Stimulated activated CD8-positive, alpha-beta memory T cell treated with anti-CD3 and anti-CD28 coated beads, Interleukin-2, amount 100 ng/mL, for 1 hour (primary cell): ENCODE data around the gene MTERF4.

Source experiments
- DNase-seq, 2 donors: peaks; one replicate each; pipeline ENCODE4 v3.0.0-alpha.2; 2020; ENCODE audit warnings: low read depth in 2 of 2

The MTERF4 gene

DNA sequence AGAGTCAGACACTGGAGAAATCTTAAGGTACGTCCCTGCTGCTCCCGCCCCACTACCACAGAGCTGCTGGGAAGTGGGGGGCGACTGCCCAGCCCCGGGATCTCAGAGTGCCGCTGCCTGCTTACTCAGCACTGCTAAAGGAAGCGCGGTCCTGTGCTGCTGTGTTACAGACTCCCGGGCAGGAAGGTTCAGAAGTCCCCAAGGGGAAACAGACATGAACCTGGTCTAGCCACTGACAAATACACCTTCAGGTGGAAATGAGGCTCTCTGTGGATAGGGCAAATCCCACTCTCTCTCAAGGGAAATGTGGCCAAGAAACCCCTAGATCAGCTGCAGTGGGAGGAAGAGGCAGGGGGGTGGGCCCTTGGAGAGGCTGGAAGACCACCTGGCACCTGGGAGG, 13.7 kb downstream of the MTERF4 start:
- no peak for DNase-seq

GRCh38 chr2:241087420-241088268, 14.4 kb downstream of the MTERF4 start:
- DNase-seq = no peak

DNA sequence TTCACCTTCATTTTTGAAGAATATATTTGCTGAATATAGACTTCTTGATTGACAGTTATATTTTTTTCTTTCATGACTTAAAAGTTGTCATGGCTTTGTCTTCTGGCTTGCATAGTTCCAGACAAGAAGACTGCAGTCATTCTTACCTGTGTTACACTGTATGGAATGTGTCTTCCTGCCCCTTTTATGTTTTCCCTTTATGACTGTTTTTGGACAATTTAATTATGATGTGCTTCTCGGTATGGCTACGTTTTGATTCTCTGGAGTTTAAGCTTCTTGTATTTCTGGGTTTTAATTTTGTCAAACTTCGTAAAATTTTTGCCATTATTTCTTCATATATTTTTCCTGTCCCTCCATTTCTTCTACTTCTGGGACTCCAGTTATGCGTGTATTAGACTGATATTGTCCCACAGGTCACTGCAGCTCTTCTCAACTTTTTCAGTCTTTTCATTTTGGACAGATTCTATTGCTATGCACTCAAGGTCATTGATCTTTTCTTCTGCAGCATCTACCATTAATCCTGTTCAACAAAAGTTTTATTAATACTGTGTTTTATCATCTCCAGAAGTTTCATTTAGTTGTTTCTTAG, 17.1 kb downstream of the MTERF4 start:
- no peak for DNase-seq

DNA sequence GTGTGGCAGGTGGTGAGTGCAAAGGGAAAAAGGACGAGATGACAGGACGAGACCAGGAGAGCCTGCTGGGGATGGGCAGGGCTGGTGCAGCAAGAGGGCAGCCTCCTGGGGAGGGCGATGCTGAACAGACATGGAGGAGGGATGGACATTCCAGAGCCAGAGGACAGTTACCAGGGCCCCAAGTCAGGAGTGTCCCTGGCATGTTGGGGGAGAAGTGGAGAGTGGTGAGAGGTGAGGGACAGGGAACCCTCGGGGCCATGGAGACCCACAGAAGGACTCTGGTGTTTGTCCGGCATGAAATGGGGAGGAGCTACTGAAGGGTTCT, 19.0 kb downstream of the MTERF4 start:
- DNase-seq = no peak

DNA sequence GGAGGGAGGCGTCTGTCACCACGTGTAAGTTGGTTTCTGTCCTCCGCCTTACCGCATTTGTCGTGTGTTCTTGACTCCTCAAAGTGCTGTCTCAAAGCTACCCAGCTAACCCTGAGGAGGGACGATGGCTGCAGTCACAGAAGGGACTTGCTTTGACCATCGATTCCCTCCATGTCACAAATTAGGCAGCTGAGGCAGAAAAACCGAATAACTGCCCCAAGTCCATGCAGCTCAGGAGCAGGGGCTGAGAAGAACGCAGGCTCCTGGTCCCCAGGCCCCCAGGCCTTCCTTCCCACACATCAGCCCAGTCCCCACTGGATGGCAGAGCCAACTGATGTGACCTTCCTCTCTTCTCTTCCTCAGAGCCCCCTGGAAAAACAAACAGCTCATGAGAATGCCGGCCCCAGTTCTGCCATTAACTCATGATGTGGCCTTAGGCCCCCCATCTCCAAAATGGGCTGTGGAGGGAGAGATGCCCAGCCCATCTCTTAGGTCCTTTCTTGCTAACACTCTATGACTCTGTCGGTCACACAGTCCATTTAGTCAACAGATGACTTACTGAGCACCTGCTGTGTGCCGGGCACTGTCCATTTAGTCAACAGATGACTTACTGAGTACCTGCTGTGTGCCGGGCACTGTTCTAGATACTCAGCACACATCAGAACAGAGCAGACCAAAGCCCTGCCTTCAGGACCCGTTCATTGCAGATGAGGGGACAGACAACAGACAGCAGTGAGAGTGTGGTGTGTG, 19.6 kb downstream of the MTERF4 start:
- DNase-seq = no peak

DNA sequence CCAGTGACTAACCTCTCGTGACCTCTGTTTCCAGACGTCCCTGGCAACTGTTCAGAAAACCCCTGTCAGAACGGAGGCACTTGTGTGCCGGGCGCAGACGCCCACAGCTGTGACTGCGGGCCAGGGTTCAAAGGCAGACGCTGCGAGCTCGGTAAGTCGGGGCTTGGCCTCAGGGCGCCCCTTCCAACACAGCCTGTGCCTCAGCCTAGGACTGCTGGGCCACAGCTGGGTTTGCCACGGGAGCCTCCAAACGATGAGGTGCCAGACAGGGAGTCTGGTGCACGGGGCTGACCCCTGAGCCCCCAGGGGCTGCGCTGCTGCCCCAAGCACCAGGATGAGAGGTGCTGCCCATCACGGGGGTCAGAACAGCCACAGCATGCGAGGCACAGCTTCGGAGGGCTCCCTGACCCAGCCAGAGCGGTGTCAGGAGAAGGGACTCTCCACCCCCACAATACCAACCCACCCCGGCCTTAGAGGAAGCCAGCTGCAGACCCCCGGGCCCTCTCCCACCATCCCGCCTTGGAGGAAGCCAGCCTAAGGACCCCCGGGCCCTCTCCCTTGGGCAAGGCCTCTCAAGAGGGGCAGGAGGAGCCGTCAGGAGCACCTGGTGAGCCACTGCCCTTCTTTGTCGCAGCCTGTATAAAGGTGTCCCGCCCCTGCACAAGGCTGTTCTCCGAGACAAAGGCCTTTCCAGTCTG, 20.3 kb downstream of the MTERF4 start:
- DNase-seq = no peak

DNA sequence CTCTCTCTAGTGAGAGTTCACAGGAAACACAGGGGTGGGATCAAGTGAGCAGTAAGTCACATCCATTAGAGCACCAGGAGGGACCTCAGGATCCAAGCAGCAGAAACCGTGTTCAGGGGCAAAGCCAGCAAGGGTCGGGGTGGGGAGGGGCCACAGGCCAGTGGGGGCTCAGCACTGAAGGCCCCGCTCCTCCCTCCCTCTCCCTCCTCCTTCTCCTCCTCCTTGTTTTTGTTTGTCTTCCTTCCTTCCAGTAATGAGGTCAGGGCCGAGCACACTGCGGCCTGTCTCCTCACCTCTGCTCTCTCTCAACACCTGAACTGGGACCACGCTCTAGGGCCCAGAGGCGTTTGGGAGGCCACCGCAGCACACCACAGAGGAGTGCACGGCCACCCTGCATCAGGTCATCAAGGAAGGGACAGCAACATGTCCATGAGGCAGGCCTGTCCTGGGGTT, 20.9 kb downstream of the MTERF4 start:
- DNase-seq = no peak

GRCh38 chr2:241080405-241081189, 21.5 kb downstream of the MTERF4 start:
- no peak for DNase-seq

DNA sequence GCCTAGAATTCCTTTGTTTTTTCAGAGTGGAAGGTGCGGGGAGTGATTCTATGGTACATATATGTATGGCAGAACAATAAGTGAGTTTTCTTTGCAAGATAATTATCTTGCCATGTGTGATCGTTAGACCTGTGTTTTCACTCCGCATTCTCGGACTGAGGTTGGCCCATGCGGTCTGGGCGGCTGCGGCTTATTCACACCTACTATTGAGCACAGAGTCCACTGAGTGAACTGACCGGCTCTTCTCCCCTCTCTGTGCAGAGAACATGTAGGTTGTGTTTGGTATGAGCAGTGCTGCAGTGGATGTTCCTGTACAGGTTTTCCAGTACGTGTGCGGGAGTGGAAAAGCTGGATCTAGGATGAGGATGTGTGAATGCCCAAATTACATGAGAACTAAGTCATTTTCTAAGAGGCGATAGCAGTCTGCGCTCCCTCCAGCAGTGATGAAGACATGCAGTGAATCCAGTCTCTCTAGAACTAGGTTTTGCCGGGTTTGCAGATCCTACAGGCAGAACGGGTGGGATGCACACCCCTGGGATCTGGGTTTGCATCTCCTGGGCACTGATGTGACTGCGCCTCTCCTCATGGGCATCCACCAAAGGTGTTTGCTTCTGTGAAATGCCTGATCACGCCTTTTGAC, 27.1 kb downstream of the MTERF4 start:
- no peak for DNase-seq

GRCh38 chr2:241074065-241074818, 27.8 kb downstream of the MTERF4 start:
- no peak for DNase-seq

- DNase-seq = no peak
Observed at GRCh38 chr2:241073166-241074064, 28.7 kb downstream of the MTERF4 start.

DNA sequence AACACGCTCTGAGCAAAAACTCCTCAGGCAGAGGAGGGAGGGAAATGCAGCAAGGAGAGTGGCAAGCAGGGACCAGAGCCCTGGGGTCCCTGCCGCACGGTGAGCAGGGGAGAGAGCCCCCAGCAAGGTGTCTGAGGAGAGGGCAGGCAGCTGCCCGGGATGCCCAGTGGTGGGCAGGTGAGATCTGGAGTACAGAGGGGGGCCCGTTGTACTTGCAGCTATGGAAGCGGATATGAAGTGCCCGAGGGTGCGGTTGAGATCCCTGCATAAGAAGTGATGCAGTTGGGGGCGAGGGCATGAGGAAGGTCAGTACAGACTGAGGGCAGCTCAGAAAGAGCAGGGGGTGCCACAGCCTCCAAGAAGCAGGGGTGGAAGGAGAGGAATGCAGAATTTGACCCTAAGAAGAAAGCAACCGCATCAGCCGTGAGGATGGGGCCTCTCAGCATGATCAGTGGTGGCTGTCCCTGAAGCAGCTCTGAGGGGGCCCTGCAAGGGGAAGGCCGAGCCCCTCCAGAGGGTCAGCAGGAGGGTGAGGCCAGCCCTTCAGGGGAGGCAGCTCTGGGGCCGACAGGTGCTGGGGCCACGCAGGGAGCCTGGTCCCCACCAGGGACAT, 29.4 kb downstream of the MTERF4 start:
- DNase-seq = no peak

DNA sequence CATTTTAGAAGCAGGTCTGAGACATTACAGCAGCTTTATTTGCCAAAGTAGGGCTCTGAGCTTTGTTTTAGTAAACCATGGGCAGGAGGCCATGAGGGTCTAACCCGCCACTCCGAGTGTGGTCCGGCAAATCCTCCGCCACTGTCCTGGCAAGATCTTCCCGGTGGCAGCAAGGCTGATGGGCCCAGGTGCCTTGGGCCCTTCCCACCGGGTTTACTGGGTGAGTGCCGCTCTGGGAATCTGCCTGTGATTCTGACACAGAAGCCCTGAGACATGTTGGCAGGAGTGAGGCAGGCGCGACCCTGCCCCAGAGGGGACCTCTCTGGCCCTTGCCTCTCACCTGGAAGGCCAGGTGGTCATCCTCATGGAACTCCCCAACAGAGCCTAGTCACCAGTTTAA, 29.9 kb downstream of the MTERF4 start:
- no peak for DNase-seq

GRCh38 chr2:241071677-241072111, 30.4 kb downstream of the MTERF4 start:
- DNase-seq = no peak

DNA sequence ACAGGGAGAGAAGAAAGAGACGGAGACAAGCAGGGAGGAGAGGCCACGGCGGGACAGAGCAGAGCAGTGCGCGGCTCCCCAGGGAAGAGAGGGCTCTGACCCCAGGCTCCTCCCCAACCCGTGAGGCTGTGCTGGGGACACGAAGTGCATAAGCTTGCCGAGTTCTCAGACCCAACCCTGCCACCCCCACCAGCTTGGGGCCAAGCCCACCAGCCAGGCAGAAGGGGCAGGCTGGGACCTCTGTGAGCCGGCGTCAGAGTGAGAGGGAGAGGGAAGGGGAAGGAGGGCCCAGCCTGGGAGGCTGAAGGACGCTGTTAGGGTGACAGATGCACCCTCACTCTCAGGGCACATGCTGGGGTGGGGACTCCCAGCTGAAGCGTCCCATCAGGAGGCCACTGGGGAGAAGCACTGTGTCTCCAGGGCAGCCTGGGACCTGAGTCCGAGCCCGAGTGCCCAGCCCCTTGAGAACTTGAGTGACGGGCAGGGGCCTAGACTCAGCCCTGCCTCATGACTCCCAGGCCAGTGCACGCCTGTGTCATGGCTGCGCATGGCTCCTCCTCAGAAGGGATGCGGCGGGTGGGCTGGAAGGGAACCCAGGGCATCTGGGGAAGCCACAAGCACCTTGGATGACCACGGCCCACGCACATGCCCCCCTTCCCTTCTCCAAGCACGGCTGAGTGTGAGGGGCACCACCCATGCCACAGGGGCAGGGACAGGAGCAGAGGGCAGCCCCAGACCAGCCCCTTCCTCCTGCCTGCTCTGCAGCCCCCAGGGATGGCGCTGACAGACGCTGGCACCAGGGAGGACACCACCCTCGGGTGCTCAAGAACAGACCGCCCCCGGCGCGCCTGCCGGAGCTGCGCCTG, 31.0 kb downstream of the MTERF4 start:
- no peak for DNase-seq

GRCh38 chr2:241070361-241070760, 31.7 kb downstream of the MTERF4 start:
- no peak for DNase-seq

DNA sequence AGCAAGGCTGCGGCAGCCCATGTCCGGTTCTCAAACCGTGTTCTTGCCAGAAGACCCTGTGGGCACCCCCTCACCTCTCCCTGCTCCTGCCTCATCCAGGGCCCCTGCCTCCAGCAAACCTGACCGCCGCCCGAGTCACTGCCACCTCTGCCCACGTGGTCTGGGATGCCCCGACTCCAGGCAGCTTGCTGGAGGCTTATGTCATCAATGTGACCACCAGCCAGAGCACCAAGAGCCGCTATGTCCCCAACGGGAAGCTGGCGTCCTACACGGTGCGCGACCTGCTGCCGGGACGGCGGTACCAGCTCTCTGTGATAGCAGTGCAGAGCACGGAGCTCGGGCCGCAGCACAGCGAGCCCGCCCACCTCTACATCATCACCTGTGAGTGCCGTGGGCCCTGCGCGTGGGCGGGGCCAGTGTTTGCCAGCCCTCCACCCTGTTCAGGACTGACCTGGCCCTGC, 32.2 kb downstream of the MTERF4 start:
- no peak for DNase-seq
